Astrocyte (in vitro differentiated cells and primary cell): Measurements from ENCODE around the gene PLXND1. TPM values are rescaled to one million over a fixed set of nuclear protein-coding genes. Genes with fewer than 3 reads are reported as not detected.

Experiments
- DNase-seq: peaks from one replicate; pipeline ENCODE4 v3.0.0-alpha.2; 2010; ENCODE audit warnings: low read depth
- FAIRE-seq: peaks from 2 replicates; lab custom pipeline; 2011; peaks lifted over from hg19 to GRCh38; lab: Jason Lieb, UNC
- H2AFZ ChIP-seq: 2 replicates; pipeline ENCODE4 v1.6.0; 2012; ENCODE audit warnings: low read depth, low read length, inconsistent platforms
- H3K27ac ChIP-seq: 2 replicates; pipeline ENCODE4 v1.5.1; 2011; ENCODE audit warnings: low read depth, low read length, inconsistent platforms
- H3K27me3 ChIP-seq: 2 replicates; pipeline ENCODE4 v1.6.0; 2011; ENCODE audit warnings: low read length, inconsistent platforms; ENCODE audit not compliant: insufficient read depth
- H3K36me3 ChIP-seq: 2 replicates; pipeline ENCODE4 v1.5.1; 2011; ENCODE audit warnings: low read length, inconsistent platforms; ENCODE audit not compliant: insufficient read depth
- H3K4me1 ChIP-seq: 2 replicates; pipeline ENCODE4 v1.5.1; 2011; ENCODE audit warnings: low read length, inconsistent platforms; ENCODE audit not compliant: insufficient read depth
- H3K4me2 ChIP-seq: 2 replicates; pipeline ENCODE4 v1.6.0; 2012; ENCODE audit warnings: low read length, inconsistent platforms
- H3K4me3 ChIP-seq: 2 replicates; pipeline ENCODE4 v1.5.1; 2011; ENCODE audit warnings: low read depth, mild to moderate bottlenecking, low read length, inconsistent platforms; ENCODE audit not compliant: insufficient read depth
- H3K79me2 ChIP-seq: 2 replicates; pipeline ENCODE4 v1.6.0; 2012; ENCODE audit warnings: mild to moderate bottlenecking, low read length, inconsistent platforms; ENCODE audit not compliant: insufficient read depth
- H3K9ac ChIP-seq: 2 replicates; pipeline ENCODE4 v1.6.0; 2012; ENCODE audit warnings: mild to moderate bottlenecking, low read length, inconsistent platforms
- H3K9me3 ChIP-seq: 2 replicates; pipeline ENCODE4 v1.5.1; 2012; ENCODE audit warnings: low read depth, mild to moderate bottlenecking, low read length, inconsistent platforms; ENCODE audit not compliant: insufficient read depth
- H4K20me1 ChIP-seq: 2 replicates; pipeline ENCODE4 v1.6.0; 2012; ENCODE audit warnings: low read length, inconsistent platforms; ENCODE audit not compliant: insufficient read depth
- H3K27ac Mint-ChIP-seq: one replicate; pipeline ENCODE4 v1.8.0; 2021; ENCODE audit warnings: mild to moderate bottlenecking, mixed read lengths; ENCODE audit not compliant: unreplicated experiment
- H3K27me3 Mint-ChIP-seq: one replicate; pipeline ENCODE4 v1.8.0; 2021; ENCODE audit warnings: low read depth, mixed read lengths; ENCODE audit not compliant: unreplicated experiment
- H3K36me3 Mint-ChIP-seq: one replicate; pipeline ENCODE4 v1.8.0; 2021; ENCODE audit warnings: low read depth, mixed read lengths; ENCODE audit not compliant: unreplicated experiment
- H3K4me1 Mint-ChIP-seq: one replicate; pipeline ENCODE4 v1.8.0; 2021; ENCODE audit warnings: low read depth, mixed read lengths; ENCODE audit not compliant: unreplicated experiment
- H3K4me3 Mint-ChIP-seq: one replicate; pipeline ENCODE4 v1.8.0; 2021; ENCODE audit warnings: mild to moderate bottlenecking, moderate library complexity, mixed read lengths; ENCODE audit not compliant: unreplicated experiment
- H3K9me3 Mint-ChIP-seq: one replicate; pipeline ENCODE4 v1.8.0; 2021; ENCODE audit warnings: mild to moderate bottlenecking, mixed read lengths; ENCODE audit not compliant: unreplicated experiment
- CTCF ChIP-seq: IDR thresholded peaks from 2 replicates; pipeline ENCODE4 v1.5.1; 2011; ENCODE audit warnings: low read depth, mild to moderate bottlenecking, inconsistent platforms, low read length, moderate library complexity; ENCODE audit not compliant: insufficient read depth
- EZH2 ChIP-seq: IDR thresholded peaks from 2 replicates; pipeline ENCODE4 v1.6.1; 2012; ENCODE audit warnings: mild to moderate bottlenecking, low read length, inconsistent platforms; ENCODE audit not compliant: insufficient read depth
- total RNA-seq: library from RNA; stranded (reverse); gene quantifications from 2 replicates; pipeline ENCODE4 v1.2.1, GENCODE V29; 2021

The PLXND1 gene
- total RNA-seq, 1 donor from 2014 or later = 184 TPM

- H3K27ac ChIP-seq = no peak overlapping the region
- no peak overlapping the region for H3K27ac Mint-ChIP-seq
- H3K79me2 ChIP-seq = no peaks in the 10 kb centered on the region
- H4K20me1 ChIP-seq = no peaks in the 10 kb centered on the region
- H3K4me3 ChIP-seq = no peak overlapping the region
- no peaks in the 10 kb centered on the region for H3K4me1 ChIP-seq
- no peaks in the 10 kb centered on the region for H3K36me3 ChIP-seq
- no peaks in the 10 kb centered on the region for H3K27me3 Mint-ChIP-seq
- no peak overlapping the region for H2AFZ ChIP-seq
- H3K4me3 Mint-ChIP-seq = no peak overlapping the region
- H3K27me3 ChIP-seq = no peaks in the 10 kb centered on the region
- peaks cover 14% of the 10 kb centered on the region for H3K36me3 Mint-ChIP-seq
- H3K9me3 Mint-ChIP-seq = no peaks in the 10 kb centered on the region
- H3K4me1 Mint-ChIP-seq = no peaks in the 10 kb centered on the region
- no peaks in the 10 kb centered on the region for H3K9me3 ChIP-seq
- DNase-seq (no peak), FAIRE-seq (no peak)
- no peak overlapping the region for H3K4me2 ChIP-seq
- TF ChIP-seq CTCF = no peak
- TF ChIP-seq EZH2 = no peak
- H3K9ac ChIP-seq = no peak overlapping the region
These were observed 28.3 kb downstream of the PLXND1 start for GRCh38 chr3:129577925-129578786.

- no peaks in the 10 kb centered on the region for H3K9me3 Mint-ChIP-seq
- H3K4me1 Mint-ChIP-seq = no peaks in the 10 kb centered on the region
- H3K36me3 Mint-ChIP-seq = peaks cover 12% of the 10 kb centered on the region
- TF ChIP-seq CTCF = no peak
- TF ChIP-seq EZH2 = no peak
- DNase-seq (no peak), FAIRE-seq (no peak)
- Histone ChIP-seq H3K79me2 (no peaks in the 10 kb centered on the region), H3K27ac (no peak overlapping the region), H4K20me1 (no peaks in the 10 kb centered on the region), H2AFZ (no peak overlapping the region), H3K4me2 (no peak overlapping the region), H3K4me3 (no peak overlapping the region), H3K4me1 (no peaks in the 10 kb centered on the region), H3K27me3 (no peaks in the 10 kb centered on the region), H3K36me3 (no peaks in the 10 kb centered on the region), H3K9ac (no peak overlapping the region), H3K9me3 (no peaks in the 10 kb centered on the region)
- H3K27me3 Mint-ChIP-seq = no peaks in the 10 kb centered on the region
- no peak overlapping the region for H3K4me3 Mint-ChIP-seq
- H3K27ac Mint-ChIP-seq = no peak overlapping the region
These were observed 29.1 kb downstream of the PLXND1 start for GRCh38 chr3:129577366-129577765.
